Loucy (cell line): ENCODE data around the gene KLRD1.

Experiments used
- H2AFZ ChIP-seq: fragments of 200-600 bp; sonication (generic); 2 replicates; pipeline ENCODE4 v1.6.0; 2016; ENCODE audit warnings: antibody characterized with exemption, mild to moderate bottlenecking, low read length, moderate library complexity
- H3F3A ChIP-seq: fragments of 200-600 bp; 2 replicates; pipeline ENCODE4 v1.6.0; 2016; ENCODE audit warnings: antibody characterized with exemption, low read depth, mild to moderate bottlenecking
- H3K27me3 ChIP-seq: fragments of 200-600 bp; sonication (generic); 2 replicates; pipeline ENCODE4 v1.6.1; 2014; ENCODE audit warnings: low read length, mild to moderate bottlenecking; ENCODE audit not compliant: insufficient read depth, poor library complexity, severe bottlenecking
- H3K36me3 ChIP-seq: fragments of 200-600 bp; sonication (generic); 2 replicates; pipeline ENCODE4 v1.6.1; 2016; ENCODE audit warnings: low read length; ENCODE audit not compliant: insufficient read depth
- H3K4me1 ChIP-seq: fragments of 200-600 bp; sonication (generic); 2 replicates; pipeline ENCODE4 v1.5.1; 2014; ENCODE audit warnings: low read length, mild to moderate bottlenecking; ENCODE audit not compliant: insufficient read depth, poor library complexity, severe bottlenecking
- H3K4me2 ChIP-seq: fragments of 200-600 bp; sonication (generic); 2 replicates; pipeline ENCODE4 v1.6.0; 2014; ENCODE audit warnings: antibody characterized with exemption, low read length, low read depth, mild to moderate bottlenecking; ENCODE audit not compliant: poor library complexity, severe bottlenecking
- H3K4me3 ChIP-seq: fragments of 200-600 bp; sonication (generic); 2 replicates; pipeline ENCODE4 v1.5.1; 2014; ENCODE audit warnings: low read length, mild to moderate bottlenecking, mixed read lengths; ENCODE audit not compliant: poor library complexity, severe bottlenecking
- H3K79me2 ChIP-seq: fragments of 200-600 bp; sonication (generic); 2 replicates; pipeline ENCODE4 v1.6.1; 2014; ENCODE audit warnings: low read length; ENCODE audit not compliant: insufficient read depth
- H3K9ac ChIP-seq: fragments of 200-600 bp; sonication (generic); 2 replicates; pipeline ENCODE4 v1.6.0; 2014; ENCODE audit warnings: mild to moderate bottlenecking, low read depth, low read length, moderate library complexity; ENCODE audit not compliant: poor library complexity, severe bottlenecking
- H3K9me2 ChIP-seq: fragments of 200-600 bp; sonication (generic); replicated peaks from 2 replicates; pipeline ENCODE4 v1.6.1; 2016; ENCODE audit warnings: low read depth, low read length, mixed read lengths
- H3K9me3 ChIP-seq: fragments of 200-600 bp; sonication (generic); 2 replicates; pipeline ENCODE4 v1.6.1; 2014; ENCODE audit warnings: mild to moderate bottlenecking, antibody characterized with exemption, low read length, low read depth; ENCODE audit not compliant: insufficient read depth
- H4K20me1 ChIP-seq: fragments of 200-600 bp; sonication (generic); 2 replicates; pipeline ENCODE4 v1.6.0; 2014; ENCODE audit warnings: antibody characterized with exemption, low read length, mild to moderate bottlenecking; ENCODE audit not compliant: insufficient read depth, poor library complexity, severe bottlenecking
- CTCF ChIP-seq: fragments of 200-600 bp; sonication (generic); conservative IDR thresholded peaks from 2 replicates; pipeline ENCODE4 v1.5.1; 2014; ENCODE audit warnings: mild to moderate bottlenecking, antibody characterized with exemption, low read length
- EZH2phosphoT487 ChIP-seq: fragments of 200-600 bp; IDR thresholded peaks from 2 replicates; pipeline ENCODE4 v1.6.1; 2018; ENCODE audit warnings: antibody characterized with exemption, mild to moderate bottlenecking, moderate library complexity, borderline replicate concordance

Gene KLRD1

DNA sequence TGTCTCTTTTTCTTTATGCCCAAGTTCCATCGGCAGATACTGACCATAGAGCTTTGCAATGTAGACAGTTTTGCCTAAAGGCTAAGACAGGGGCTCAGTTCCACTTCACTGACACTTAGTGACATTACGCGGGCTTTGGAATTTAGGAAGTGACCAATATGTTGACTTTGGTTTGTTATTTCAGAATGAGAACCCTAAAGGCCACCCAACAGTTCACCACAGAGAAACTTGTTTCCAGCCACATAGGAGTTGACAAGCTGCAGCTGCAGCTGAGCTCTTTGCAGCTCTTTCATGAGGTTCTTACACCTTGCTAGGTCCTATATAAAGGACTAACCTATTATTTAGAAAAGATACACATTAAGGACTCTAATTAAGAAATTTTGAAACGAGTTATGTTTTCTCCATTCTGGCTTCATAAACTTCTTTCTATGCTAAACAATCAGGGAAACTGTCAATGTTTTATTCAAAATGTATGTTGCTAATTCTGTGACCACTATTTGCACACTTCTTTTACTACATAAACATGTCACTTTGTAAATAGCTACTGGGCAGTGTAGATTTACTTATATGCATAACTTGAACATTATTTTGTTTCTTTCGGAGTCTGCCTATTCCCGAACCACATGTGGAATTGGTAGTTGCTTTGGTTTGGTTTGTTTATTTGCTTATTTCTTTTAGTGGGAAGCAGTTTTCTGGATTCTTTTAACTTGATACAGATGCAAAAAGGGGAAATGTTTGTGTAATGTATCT, 18.5 kb upstream of the KLRD1 start:
- Histone ChIP-seq H3K27me3 (no peaks in the 10 kb centered on the region), H3F3A (no peaks in the 10 kb centered on the region), H3K9me2 (no peaks in the 10 kb centered on the region), H3K36me3 (no peaks in the 10 kb centered on the region), H3K4me3 (no peak overlapping the region), H3K79me2 (no peaks in the 10 kb centered on the region), H3K4me2 (no peak overlapping the region), H3K4me1 (peaks cover 15% of the 10 kb centered on the region), H4K20me1 (no peaks in the 10 kb centered on the region), H3K9me3 (no peaks in the 10 kb centered on the region), H2AFZ (no peak overlapping the region), H3K9ac (no peak overlapping the region)
- TF ChIP-seq CTCF (no peak), EZH2phosphoT487 (no peak)

GRCh38 chr12:10291030-10291429, 16.6 kb upstream of the KLRD1 start:
- Histone ChIP-seq H3K9ac (no peak overlapping the region), H3K4me2 (no peak overlapping the region), H3K79me2 (no peaks in the 10 kb centered on the region), H3K4me3 (no peak overlapping the region), H3F3A (no peaks in the 10 kb centered on the region), H4K20me1 (no peaks in the 10 kb centered on the region), H3K9me2 (no peaks in the 10 kb centered on the region), H3K27me3 (no peaks in the 10 kb centered on the region), H3K9me3 (no peaks in the 10 kb centered on the region), H3K36me3 (no peaks in the 10 kb centered on the region), H3K4me1 (peaks cover 11% of the 10 kb centered on the region), H2AFZ (no peak overlapping the region)
- no peak for TF ChIP-seq CTCF
- no peak for TF ChIP-seq EZH2phosphoT487

GRCh38 chr12:10293151-10293550, 14.5 kb upstream of the KLRD1 start:
- Histone ChIP-seq H3K9ac (no peak overlapping the region), H3K36me3 (no peaks in the 10 kb centered on the region), H4K20me1 (no peaks in the 10 kb centered on the region), H3K9me2 (no peaks in the 10 kb centered on the region), H3F3A (no peaks in the 10 kb centered on the region), H3K27me3 (no peaks in the 10 kb centered on the region), H3K79me2 (no peaks in the 10 kb centered on the region), H2AFZ (no peak overlapping the region), H3K4me3 (no peak overlapping the region), H3K4me1 (peaks cover 11% of the 10 kb centered on the region), H3K9me3 (no peaks in the 10 kb centered on the region), H3K4me2 (no peak overlapping the region)
- TF ChIP-seq CTCF: no peak
- no peak for TF ChIP-seq EZH2phosphoT487
